Muscle layer of duodenum (tissue), 2 donors: Measurements from ENCODE around the gene TMEM240.
"Not testable (repeated sequence)": the region's sequence is repeated elsewhere in the genome, so short reads cannot be mapped to it uniquely, and the experiment has no call there.

Experiments
- H3K27ac ChIP-seq: one replicate; pipeline ENCODE4 v1.7.0; 2013; ENCODE audit warnings: mild to moderate bottlenecking, low read length
- H3K27me3 ChIP-seq: one replicate; pipeline ENCODE4 v1.7.0; 2013; ENCODE audit warnings: low read depth, mild to moderate bottlenecking, control low read depth, low read length
- H3K36me3 ChIP-seq, 2 donors: one replicate each; pipeline ENCODE4 v1.7.0; 2013; ENCODE audit warnings: low read length in 2 of 2, control low read depth in 1 of 2, mild to moderate bottlenecking in 1 of 2; ENCODE audit not compliant: insufficient read depth in 2 of 2, control insufficient read depth in 1 of 2
- H3K4me1 ChIP-seq, 2 donors: one replicate each; pipeline ENCODE4 v1.7.0; 2013; ENCODE audit warnings: low read length in 2 of 2, mild to moderate bottlenecking in 2 of 2, control low read depth in 1 of 2, moderate library complexity in 1 of 2; ENCODE audit not compliant: insufficient read depth in 2 of 2, control insufficient read depth in 1 of 2
- H3K4me3 ChIP-seq, 2 donors: one replicate each; pipeline ENCODE4 v1.7.0; 2013; ENCODE audit warnings: low read length in 2 of 2, low read depth in 1 of 2, mild to moderate bottlenecking in 1 of 2
- H3K9me3 ChIP-seq, 2 donors: one replicate each; pipeline ENCODE4 v1.7.0; 2013; ENCODE audit warnings: low read length in 2 of 2, control low read depth in 1 of 2, mild to moderate bottlenecking in 1 of 2; ENCODE audit not compliant: control insufficient read depth in 1 of 2
- donor health status: healthy.

Gene TMEM240

GRCh38 chr1:1528301-1529267 lies 11.8 kb downstream of the TMEM240 start:
- Histone ChIP-seq H3K27ac (no peak overlapping the region), H3K36me3 (peaks cover 5 to 36% of the 10 kb centered on the region in 2 donors), H3K9me3 (no peaks in the 10 kb centered on the region), H3K4me3 (no peak overlapping the region), H3K4me1 (no peaks in the 10 kb centered on the region), H3K27me3 (no peaks in the 10 kb centered on the region)

GRCh38 chr1:1527092-1527816 lies 13.2 kb downstream of the TMEM240 start:
- Histone ChIP-seq H3K9me3 (no peaks in the 10 kb centered on the region), H3K4me1 (no peaks in the 10 kb centered on the region), H3K27me3 (no peaks in the 10 kb centered on the region), H3K4me3 (no peak overlapping the region), H3K36me3 (peaks cover 5 to 44% of the 10 kb centered on the region in 2 donors), H3K27ac (no peak overlapping the region)

- H3K36me3 ChIP-seq, result peaks cover 5 to 44% of the 10 kb centered on the region in 2 donors
- H3K27ac ChIP-seq, H3K4me1 ChIP-seq, H3K9me3 ChIP-seq, H3K4me3 ChIP-seq, H3K27me3 ChIP-seq: not testable (repeated sequence)
Observed at GRCh38 chr1:1526476-1526875, 13.9 kb downstream of the TMEM240 start.

GRCh38 chr1:1524750-1525383 lies 15.6 kb downstream of the TMEM240 start:
- peaks cover 4 to 49% of the 10 kb centered on the region in 2 donors for H3K36me3 ChIP-seq
- not testable (repeated sequence) for H3K4me1 ChIP-seq, H3K27ac ChIP-seq, H3K27me3 ChIP-seq, H3K9me3 ChIP-seq, H3K4me3 ChIP-seq

GRCh38 chr1:1523651-1524050 lies 16.8 kb downstream of the TMEM240 start:
- H3K9me3 ChIP-seq, H3K4me1 ChIP-seq, H3K4me3 ChIP-seq, H3K27ac ChIP-seq, H3K27me3 ChIP-seq: not testable (repeated sequence)
- peaks cover 0 to 45% of the 10 kb centered on the region in 2 donors for H3K36me3 ChIP-seq

- not testable (repeated sequence) for H3K27me3 ChIP-seq, H3K9me3 ChIP-seq, H3K4me1 ChIP-seq, H3K4me3 ChIP-seq, H3K27ac ChIP-seq
- H3K36me3 ChIP-seq, result peaks cover 0 to 45% of the 10 kb centered on the region in 2 donors
Observed at GRCh38 chr1:1523226-1523625, 17.2 kb downstream of the TMEM240 start.

GRCh38 chr1:1522536-1522935 lies 17.9 kb downstream of the TMEM240 start:
- not testable (repeated sequence) for H3K4me1 ChIP-seq, H3K27ac ChIP-seq, H3K9me3 ChIP-seq, H3K27me3 ChIP-seq, H3K4me3 ChIP-seq
- peaks cover 0 to 43% of the 10 kb centered on the region in 2 donors for H3K36me3 ChIP-seq

- no peak overlapping the region for H3K27ac ChIP-seq
- H3K9me3 ChIP-seq, result no peaks in the 10 kb centered on the region
- H3K27me3 ChIP-seq, result no peaks in the 10 kb centered on the region
- H3K4me3 ChIP-seq, result no peak overlapping the region
- no peaks in the 10 kb centered on the region for H3K4me1 ChIP-seq
- peaks cover 0 to 36% of the 10 kb centered on the region in 2 donors for H3K36me3 ChIP-seq
Observed at GRCh38 chr1:1521331-1521730, 19.1 kb downstream of the TMEM240 start.

GRCh38 chr1:1519805-1520505 lies 20.5 kb downstream of the TMEM240 start:
- peaks cover 0 to 33% of the 10 kb centered on the region in 2 donors for H3K36me3 ChIP-seq

GRCh38 chr1:1518621-1519007 lies 21.8 kb downstream of the TMEM240 start:
- not testable (repeated sequence) for H3K27me3 ChIP-seq, H3K4me1 ChIP-seq, H3K9me3 ChIP-seq, H3K4me3 ChIP-seq, H3K27ac ChIP-seq
- H3K36me3 ChIP-seq, result peaks cover 0 to 31% of the 10 kb centered on the region in 2 donors

More at GRCh38 chr1:1519805-1520505, 20.5 kb downstream of the TMEM240 start:
- not testable (repeated sequence) for H3K27ac ChIP-seq, H3K9me3 ChIP-seq, H3K27me3 ChIP-seq, H3K4me1 ChIP-seq, H3K4me3 ChIP-seq
